RPMI8226 (cell line): ENCODE results near the gene TXLNA.

Experiments
- DNase-seq: peaks from one replicate; pipeline ENCODE4 v3.0.0-alpha.2; 2015

Gene TXLNA

DNA sequence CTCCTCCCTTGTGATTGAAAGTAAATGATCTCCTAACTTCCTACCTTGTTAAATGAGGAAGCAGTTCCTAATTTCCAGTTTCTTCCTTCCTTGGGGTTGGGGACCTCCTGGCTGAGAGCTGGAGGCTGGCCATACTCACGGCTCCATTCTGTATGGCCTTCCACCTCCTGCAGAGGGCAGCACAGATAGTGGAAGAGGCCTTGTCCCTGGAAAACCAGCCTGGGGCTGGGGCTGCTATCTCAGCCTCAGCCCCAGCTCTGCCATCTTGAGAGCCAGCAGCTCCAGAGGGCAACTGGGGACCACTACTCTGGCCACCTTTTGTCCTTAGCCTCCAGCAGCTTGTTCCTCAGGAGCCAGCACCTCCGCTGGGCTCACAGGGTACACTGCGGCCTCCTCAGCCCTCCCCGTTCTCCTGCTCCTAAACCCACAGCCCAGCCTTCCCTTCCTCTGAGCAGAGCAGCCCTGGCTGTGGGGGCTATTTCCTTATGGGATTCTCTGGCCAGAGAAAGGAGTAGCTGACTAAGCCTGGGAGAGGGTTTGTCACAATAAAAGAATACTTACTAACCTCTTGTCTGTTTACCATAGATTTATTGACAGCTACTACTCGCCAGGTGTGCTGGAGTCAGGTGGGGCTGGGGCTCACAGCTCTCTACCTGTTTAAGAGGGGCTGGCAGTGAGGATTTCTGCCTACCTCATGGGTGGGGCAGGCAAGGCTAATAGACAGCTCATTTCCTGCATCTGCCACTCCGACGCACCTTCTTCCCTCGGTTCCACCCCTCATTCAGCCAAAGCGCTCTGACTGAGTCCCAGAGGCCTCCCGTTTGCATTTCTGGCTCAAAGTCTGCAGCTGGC, 36.4 kb downstream of the TXLNA start:
- peak; percentile 72 for DNase-seq

DNA sequence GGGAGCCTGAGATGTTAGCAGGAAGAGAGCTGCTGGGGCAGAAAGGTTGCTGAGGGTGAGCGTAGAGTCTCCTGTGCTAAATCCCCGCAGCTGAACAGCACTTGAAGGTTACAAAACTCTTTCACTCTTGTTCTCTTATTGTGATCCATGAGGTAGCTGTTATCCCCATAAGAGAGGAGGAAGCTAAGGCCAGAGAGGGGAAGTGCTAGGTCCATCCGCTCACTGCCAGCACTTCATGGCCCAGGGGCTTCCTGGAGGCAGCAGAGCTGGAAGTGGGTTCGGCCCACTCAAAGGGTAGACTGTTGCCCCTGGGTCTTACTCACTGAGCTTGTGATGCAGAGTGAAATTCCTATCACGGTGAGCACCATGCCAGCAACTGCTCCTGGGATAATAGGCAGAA, 37.1 kb downstream of the TXLNA start:
- DNase-seq, result no peak

DNA sequence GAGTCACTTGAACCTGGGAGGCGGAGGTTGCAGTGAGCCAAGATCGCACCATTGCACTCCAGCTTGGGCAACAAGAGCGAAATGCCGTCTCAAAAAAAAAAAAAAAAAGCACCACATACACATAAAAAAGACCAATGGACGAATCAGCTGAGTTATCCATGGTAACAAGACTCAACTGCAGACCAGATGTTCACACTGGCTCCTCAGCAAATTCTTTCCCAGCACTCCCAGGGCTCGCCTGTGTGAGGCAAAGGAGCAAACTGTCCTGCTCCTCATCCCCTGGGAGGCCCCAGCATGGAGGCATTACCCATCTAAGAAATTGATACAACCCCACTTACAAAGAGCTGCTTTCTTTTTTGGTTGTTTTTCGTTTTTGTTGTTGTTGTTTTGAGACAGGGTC, 39.5 kb downstream of the TXLNA start:
- DNase-seq, result no peak

DNA sequence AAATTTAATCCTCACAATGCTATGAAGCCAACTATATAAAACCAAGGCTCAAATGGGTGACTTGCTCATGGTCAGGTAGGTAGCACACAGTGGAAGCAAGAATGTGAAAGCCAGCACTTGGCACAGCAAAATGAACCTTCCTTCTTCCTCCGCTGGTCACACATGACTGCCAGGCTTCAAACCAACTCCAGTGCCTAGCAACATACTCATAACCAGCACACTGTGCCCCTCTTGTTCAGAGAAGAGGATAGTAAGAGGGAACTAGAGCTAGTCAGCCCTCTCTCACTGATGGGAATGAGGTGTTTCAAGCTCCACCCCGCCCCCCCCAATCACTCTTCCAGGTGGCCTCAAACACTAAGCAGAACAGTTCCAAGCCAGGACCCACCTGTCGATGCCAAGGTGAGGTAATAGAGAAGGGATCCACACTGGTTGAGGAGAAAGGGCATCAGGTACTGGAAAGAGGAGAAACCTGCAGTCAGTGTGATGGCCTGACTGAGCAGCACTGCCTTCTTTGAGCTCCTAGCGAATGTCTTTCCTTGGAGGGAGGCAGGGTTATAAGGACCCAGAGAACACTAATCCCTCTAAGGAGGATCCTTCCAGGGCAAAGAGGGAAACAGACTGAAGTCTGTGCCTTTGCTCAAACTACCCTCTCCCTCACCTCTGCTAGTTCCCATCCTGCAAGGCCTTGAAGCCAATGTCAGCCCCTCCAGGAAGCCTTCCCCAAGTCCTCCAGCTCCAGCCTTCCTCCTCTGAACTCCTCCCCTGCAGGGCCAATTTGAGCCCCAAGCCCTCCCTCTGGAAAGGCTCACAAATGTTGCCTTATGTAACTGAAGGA, 41.5 kb downstream of the TXLNA start:
- no peak for DNase-seq

DNA sequence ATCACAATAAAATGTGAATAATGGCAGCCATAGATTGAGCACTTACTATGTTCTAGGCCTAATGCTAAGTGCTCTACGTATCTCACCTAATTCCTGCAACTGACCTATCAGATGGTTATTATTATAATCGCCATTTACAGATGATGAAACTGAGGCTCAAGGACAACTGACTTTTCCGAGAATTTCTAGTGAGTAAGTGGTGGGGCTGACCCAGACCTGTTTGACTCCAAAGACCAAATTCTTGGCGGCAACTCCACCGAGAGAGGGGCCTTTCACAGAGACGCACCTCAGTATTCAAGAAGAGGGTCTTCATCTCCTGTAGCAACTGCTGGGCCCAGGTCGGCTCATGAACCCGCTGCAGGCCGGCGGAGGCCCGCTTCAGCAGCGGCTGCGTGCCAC, 42.1 kb downstream of the TXLNA start:
- DNase-seq, result no peak

DNA sequence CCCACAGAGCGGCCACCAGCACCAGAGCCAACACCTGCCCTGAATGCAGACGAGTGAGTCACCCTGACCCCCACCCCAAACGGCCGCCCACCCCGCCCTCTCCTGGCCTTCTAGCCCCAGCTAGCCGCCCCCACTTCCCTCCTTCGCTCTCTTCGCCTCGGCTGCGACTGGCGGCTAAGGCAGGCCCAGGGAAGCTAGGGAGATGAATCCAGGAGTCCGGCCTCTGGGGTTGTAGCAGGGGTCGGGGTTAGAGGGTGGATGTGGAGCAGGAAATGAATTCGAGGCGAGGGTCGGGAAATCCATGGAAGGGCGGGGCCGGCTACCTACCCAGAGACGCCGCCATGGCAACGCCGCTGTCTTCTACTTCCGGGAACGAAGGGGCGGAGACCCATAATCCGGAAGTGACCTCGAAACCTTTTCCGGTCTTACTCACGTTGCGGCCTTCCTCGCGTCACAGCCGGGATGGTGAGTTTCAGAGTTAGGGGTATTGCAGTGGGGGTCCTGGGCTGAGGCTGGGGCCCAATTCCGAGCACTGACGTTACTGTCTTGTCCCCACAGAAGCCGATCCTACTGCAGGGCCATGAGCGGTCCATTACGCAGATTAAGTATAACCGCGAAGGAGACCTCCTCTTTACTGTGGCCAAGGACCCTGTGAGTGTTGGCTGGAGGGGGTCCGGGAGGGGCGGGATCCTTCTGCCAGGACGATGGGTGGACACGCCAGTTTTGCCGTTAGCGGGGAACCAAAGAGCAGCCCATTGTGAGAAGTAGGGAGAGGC, 42.7 kb downstream of the TXLNA start, which contains the start of the genes EIF3I and TMEM234:
Gene EIF3I (plus strand): TSS at position 428 of the 776 bp plus-strand sequence. CDS start 35 bp downstream, at position 463.
Gene TMEM234 (minus strand): TSS at position 374 of the 776 bp plus-strand sequence. CDS start 31 bp downstream, at position 343.
- peak; percentile 96 for DNase-seq

DNA sequence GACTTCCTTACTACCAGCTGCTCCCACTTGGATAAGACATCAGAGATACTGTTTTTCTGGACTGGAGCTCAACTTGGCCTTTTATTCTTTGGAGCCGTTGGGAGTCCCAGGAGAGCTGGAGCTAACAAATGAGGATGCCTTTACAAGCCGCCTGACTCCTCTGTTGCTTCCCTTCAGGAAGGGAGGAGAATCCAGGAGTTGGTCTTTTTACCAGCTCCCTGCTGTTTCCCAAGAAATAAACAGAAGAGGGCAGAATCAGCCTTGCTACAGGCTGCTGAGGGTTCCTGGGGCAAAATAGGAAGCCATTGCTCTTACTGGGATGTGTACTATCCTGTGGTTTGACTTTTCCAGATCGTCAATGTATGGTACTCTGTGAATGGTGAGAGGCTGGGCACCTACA, 44.2 kb downstream of the TXLNA start:
- no peak for DNase-seq

DNA sequence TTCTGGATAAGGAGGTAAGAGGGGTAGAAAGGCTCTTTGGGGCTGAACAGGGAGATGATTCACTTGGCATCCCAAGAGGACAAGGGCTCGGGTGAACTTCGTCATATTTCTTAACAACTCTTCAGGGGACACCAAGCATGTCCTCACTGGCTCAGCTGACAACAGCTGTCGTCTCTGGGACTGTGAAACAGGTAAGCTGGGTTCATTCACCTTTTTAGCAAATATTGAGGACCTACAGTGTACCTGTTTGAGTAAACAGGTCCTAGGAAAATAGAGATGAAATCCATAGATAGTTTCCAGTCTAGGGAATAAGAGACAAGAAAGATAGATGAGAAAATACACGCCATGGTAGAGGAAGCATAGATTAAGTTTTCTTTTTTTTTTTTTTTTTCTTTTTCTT, 44.8 kb downstream of the TXLNA start:
- DNase-seq, result no peak

DNA sequence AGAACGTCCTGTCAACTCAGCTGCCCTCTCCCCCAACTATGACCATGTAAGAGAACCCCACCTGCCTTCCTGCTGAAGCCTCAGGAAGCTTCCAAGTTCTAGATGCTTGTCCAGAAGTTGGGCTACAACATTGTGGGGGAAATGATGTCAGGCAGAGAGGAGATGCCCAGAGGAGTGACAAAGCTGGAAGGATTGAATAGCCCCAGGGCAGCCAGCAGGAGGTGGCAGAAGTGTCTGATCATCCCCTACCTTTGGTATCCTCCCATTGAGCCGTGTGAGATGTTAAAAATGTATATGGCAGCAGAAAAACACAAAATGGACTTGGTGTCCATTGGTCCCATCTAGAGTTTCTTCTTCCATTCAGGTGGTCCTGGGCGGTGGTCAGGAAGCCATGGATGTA, 49.3 kb downstream of the TXLNA start:
- DNase-seq, result no peak

DNA sequence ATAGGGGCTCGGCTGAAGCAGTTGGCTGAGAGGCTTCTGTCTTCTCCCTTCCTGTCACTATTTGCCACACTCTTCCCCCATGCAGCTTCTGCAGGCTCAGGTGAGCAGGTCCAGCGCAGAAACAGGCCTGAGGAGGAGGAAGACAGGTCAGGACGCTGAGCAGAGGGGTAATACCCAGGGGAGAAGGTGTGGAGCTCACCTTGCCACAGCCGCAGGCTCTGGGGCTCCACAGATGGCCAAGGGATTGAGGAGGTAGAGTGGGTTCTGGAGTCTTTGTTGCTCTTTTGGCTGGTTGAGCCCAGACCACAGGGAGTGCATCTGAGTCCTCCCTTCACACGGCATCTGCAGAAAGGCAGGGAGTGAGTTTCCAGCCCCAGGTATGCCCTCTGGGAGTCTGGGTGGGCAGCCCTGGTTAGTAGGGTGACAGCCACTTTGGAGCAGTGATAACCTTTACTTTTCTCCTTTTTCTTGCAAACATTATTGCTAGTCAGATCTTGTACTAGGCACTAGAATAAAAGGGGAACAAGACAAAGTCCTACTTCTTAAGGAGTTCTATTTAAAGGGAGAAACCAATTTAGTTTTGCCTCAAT, 52.5 kb downstream of the TXLNA start:
- DNase-seq, result no peak

DNA sequence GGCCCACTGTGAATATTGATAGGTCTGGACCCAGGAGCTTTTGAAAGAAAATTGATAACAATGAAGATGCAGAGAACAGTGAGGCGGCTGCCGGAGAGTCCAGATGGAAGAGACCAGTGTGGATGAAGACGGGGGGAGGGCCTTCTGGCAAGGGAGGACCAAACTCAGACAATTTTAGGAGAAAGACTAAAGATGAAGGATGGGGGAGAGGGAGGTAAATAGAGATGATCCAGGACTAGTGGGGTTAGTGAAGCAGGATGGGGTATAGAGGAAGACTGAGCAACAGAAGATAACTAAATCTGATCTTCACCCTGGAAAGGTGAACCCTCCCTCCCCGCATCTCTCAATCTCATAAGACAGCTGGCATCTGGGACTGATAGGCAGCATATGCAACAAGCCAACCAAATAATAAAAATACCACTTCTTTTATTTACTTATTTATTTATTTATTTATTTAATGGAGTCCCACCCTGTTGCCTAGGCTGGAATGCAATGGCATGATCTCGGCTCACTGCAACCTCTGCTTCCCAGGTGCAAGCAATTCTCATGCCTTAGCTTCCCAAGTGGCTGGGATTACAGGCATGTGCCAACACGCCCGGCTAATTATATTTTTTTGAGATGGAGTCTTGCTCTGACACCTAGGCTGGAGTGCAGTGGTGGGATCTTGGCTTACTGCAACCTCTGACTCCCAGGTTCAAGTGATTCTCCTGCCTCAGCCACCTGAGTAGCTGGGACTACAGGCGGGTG, 53.3 kb downstream of the TXLNA start:
- no peak for DNase-seq

DNA sequence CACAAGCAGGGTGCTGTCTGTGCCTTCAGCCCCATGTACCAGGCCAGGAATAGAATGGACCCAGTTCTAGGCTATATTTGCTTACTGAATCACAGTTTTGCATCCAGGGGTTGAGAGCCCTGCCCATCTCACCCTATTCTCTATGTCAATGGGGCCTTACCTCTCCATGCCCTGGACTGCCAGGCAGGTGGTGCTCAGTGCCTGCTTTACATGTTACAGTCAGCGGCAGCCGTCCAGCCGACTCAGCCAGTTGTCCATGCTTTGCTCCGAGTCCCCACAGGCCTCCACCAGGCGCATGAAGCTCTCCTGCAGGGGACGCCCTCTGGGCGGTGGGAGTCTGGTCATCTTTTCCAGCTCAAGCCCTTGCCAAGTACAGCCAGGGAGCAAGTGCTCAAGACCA, 55.3 kb downstream of the TXLNA start:
- no peak for DNase-seq

DNA sequence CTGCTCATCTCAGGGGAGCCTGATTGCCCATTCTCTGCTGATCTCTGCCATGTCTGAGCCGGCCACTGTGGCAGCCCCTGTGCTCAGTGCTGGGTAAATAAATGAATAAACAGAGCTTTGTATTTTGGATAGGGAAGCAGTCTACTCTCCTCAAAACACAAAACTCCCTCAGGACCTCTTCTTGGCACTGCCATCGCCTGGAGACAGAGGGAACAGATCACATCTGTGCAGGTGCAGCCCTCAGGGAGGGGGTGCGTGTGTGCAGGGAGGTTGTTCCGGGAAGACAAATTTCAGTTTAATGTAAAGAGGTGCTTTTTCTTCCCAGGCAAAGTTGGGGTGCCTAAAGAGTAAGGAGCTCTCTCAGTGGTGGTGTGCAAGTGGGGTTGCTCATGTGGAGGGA, 59.9 kb downstream of the TXLNA start:
- peak; percentile 41 for DNase-seq

DNA sequence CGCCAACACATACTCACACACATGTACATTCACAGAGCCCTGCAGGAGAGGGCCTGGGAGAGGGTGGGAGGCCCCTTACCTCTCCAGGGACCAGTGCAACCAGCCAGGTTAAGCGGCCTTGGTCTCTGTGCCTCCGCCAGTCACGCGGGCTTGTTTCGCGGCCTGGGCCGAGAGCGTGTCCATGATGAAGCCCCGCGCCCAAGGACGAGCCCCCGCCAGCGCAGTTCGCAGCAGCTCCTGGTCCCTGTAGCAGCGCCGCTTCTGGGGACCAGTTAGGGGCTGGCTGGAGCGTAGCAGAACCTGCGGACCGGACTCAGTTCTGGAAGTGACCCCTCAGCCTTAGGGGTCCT, 60.3 kb downstream of the TXLNA start:
- DNase-seq, result no peak

DNA sequence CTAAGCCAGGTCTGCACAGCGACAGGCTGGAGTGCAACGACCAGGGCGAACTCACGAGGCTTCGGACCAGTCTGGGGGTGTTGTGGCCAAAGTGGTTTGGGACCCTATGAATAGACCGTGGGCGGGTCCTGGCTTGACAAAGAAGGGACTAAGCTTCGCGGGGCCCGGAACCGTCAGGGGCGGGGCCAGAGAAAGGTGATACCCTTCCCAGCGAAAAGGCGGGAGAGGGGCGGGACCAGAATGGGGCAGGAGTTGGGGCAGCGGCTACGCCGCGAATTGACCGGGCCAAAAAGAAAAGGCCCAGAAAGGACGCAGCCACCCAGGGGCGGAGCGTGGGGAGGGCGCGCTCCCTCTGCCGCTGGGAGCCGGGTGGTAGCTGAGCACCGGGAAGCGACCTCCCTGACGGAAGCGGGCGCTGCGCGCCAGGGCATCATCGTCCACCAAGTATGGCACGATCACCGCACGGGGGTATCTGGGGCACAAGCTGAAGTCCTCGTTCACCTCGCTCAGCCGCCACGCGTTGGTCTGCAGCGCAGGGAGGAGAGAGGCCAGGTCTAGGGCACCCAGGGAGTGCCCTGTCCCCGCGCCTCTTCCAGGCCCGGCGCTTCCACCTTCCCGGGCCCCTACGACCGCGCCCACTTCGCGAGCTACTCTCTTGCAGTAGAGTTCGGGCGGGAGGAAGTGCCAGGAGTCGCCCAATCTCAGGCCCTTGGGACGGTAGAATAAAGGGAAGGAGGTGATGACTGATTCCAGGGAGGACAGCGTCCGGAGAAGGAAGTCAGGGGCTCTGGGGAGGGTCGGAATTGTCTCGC, 60.9 kb downstream of the TXLNA start:
- peak; percentile 77 for DNase-seq

DNA sequence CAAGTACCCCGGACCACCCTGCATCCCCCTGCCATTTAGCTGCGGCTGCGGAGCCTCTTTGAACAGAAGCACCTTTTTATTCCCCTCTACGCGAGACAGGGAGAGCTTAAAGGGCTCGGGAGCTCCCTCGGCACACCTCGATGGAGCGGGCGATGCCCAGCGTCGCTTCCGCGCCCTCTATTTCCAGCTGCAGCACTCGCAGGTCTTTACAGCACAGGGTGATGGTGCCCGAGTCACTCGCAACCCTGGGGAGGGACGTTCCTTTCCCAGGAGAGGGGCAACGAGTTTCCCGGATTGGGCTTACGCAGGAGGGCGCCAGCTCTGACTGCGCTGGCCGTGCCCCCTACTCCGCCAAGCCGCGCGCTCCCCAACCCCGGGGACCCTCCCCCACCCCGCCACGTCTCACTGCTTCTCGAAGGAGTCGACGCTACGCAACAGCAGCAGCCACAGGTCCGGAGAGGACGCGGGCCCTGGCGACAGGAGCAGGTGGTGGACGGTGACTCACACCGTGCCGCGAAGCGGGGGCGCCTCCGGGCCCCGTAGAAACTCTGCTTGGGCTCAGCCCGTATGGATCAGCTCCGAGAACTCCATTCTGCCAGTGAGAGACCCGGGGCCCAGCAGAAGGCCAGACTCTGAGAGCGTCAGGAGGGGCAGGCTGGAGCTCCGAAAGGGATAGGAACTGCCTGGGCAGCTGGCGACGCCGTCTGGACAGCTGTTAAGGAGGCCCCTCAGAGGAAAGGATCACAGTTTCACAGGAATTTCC, 61.7 kb downstream of the TXLNA start:
- peak; percentile 74 for DNase-seq

DNA sequence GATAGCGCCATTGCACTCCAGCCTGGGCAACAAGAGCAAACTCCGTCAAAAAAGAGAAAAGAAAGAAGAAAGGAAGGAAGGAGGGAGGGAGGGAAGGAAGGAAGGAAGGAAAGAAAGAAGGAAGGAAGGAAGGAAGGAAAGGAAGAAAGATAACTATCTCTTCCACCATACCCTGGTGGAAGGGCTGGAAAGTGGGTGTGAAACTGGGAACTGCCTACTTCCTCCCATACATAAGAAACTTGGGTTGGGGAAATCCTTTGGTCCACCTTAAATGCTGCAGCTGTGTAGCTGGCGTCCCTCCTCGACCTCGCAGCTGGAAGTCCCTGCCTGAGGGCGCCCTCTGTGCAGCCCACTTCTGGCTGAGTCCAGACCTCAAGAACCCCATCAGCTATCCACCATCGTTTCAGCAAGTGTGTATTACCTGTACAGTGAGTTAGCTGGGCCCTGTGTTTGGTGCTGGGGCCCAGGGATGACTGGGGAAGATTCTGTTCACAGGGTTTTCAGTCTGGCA, 62.9 kb downstream of the TXLNA start:
- DNase-seq, result peak; percentile 76

DNA sequence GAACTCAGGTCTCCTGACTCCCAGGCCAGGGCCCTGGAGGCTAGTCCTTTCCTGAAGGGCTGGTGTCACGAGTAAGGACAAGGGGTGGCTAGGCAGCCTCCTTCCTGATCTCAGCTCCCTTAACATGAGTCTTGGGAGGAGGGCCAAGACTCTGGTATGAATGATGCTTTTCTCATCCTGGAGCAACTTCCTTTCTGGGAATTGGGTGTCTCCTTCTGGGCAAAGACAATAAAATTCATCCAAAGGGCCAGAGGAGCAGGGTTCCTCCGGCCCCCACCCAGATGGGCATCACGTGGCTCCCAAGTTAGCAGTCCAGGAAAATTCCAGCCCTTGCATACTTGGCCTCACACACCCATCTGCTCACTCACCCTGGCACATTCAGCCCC, 67.4 kb downstream of the TXLNA start, which contains the start of gene FAM167B:
Gene FAM167B (plus strand): TSS at position 335 of the 386 bp plus-strand sequence. CDS start 200 bp downstream, outside the sequence.
- DNase-seq, result no peak

DNA sequence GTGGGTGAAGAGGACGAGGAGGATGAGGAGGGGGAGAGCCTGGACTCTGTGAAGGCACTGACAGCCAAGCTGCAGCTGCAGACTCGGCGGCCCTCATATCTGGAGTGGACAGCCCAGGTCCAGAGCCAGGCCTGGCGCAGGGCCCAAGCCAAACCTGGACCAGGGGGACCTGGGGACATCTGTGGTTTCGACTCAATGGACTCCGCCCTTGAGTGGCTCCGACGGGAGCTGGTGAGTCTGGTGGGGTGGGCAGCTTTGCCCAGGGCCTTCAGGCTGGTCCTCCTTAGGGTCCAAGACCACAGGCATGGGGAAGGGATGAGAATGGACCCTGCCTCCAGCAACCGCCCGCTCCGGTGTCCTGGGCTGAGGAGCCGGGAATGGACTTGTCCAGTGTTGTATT, 68.0 kb downstream of the TXLNA start:
- DNase-seq, result no peak
